HTERT RPE-1 (cell line): Measurements from ENCODE around the gene GPR65.

Experiments used
- in situ Hi-C: fragments of 300-500 bp; cut with MboI; formaldehyde crosslinking; loops from 4 replicates; pipeline ENCODE4 v1.14.3; 2020; ENCODE audit warnings: low sequenced_read_pairs

GPR65 gene, protein sequence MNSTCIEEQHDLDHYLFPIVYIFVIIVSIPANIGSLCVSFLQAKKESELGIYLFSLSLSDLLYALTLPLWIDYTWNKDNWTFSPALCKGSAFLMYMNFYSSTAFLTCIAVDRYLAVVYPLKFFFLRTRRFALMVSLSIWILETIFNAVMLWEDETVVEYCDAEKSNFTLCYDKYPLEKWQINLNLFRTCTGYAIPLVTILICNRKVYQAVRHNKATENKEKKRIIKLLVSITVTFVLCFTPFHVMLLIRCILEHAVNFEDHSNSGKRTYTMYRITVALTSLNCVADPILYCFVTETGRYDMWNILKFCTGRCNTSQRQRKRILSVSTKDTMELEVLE

GRCh38 chr14:88005050-88005481, at the start of gene GPR65:
Gene GPR65, plus strand, starts transcription at chr14:88005135. Its CDS starts 5,713 bp downstream, at chr14:88010848.
- in situ Hi-C loops: no loop called here

GRCh38 chr14:87955501-87955900, 49.4 kb upstream of the GPR65 start:
- in situ Hi-C loops: no loop called here

DNA sequence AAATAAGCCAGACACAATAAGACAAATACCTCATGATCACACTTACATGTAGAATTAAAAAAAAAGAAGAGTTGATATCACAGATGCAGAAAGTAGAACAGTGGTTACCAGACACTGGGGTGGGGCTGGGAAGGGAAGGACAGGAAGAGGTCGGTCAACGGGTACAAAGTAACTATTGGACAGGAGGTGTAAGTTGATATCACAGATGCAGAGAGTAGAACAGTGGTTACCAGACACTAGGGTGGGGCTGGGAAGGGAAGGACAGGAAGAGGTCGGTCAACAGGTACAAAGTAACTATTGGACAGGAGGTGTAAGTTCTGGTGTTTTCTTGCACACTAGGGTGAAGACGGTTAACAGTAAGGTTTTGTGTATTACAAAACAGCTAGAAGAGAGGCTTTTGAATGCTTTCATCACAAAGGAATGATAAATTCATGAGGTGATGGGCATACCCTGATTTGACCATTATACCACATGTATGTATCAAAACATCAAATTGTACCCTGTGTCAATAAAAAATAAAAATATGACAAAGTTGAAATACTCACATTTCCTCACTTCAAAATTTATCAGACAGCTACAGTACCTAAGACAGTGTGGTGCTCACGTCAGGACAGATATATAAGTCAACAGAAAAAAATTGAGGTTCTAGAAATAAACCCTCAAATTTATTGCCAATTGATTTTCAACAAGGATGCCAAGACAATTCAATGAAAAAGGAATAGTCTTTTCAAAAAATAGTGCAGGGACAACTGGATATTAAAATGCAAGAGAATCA, 44.7 kb upstream of the GPR65 start:
- in situ Hi-C loops: no loop called here

DNA sequence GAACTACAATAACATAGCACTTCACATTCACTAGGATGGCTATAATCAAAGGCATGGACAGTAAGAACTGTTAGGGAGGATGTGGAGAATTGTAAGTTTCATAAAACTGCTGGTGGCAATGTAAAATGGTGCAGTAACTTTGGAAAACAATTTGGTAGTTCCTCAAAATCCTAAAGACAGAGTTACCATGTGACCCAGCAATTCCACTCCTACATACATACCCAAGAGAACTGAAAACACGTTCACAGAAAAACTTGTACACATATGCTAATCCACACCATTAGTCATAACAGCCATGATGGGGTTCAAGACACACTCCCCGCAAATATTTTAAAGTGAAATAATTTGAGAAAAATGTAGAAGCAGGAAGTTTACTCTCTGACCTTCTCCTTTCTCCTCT, 43.7 kb upstream of the GPR65 start:
- in situ Hi-C loops: no loop called here

DNA sequence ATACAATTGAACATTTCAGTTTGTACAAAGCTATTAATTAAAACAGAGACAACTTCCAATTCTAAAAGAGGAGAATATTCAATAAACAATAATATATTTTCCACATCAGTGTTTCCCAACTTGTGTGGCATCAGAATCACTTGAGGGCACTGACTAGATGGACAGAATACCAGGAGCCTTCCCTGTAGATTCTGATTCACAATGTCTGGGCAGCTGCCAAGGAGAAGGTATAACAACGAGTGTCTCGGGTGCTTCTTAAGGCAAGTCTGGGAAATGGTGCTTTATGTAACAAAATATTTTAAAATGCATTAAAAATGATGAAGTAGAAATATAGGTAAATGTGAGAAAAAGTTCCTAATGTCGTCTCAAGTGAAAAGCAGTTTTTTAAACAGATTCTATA, 38.1 kb upstream of the GPR65 start:
- in situ Hi-C loops: no loop called here

DNA sequence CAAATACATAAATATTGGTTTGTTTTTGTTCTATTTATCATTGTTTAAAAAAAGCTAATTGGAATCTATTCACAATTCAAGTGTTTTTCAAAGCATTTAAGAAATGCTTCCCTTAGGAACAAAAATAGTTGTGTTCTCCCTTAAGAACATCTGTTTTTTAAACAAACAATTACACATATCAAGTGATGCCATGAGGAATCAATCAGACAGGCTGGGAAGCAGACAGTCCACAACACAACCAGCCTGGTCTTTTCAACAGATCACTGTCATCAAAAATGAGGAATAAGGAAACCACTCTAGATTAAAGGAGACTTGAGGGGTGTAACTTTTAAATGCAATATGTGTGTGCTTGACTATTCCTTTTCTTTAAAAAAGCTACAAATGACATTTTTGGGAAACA, 37.4 kb upstream of the GPR65 start:
- in situ Hi-C loops: no loop called here

DNA sequence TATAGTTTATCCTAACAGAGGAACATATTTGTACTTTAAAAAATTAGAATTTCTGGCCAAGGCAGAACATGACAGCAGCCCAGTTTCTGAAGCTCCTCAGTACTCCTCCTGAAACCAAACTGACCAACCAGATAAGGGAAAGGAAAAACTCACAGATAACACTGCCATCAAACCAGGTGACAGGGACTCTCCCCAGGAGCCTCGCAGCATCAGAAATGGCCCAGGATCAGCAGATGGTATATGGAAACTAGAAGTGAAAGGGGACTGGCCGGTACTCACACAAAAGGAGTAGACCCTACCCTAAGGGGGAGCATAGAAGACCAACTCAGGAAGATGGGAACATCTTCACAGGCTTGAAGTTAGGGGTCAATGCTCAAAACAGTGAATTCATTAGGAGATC, 33.9 kb upstream of the GPR65 start:
- in situ Hi-C loops: no loop called here

DNA sequence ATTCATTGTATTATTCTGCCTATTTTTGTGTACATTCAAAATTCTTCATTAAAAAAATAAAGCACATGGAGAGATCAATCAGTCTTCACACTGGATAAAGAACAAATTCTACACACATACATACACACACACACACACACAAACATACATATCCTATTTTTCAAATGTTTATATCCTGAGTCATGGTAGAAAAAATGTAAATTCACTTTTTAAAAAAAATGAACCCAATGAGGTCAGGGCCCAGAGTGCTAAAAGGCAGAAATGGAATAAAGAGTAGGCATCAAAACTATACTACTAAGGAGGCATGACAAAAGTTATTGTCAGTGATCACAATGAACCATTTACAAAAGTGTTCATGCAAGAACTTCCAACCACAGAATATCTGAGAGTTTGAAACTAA, 29.3 kb upstream of the GPR65 start:
- in situ Hi-C loops: no loop called here

DNA sequence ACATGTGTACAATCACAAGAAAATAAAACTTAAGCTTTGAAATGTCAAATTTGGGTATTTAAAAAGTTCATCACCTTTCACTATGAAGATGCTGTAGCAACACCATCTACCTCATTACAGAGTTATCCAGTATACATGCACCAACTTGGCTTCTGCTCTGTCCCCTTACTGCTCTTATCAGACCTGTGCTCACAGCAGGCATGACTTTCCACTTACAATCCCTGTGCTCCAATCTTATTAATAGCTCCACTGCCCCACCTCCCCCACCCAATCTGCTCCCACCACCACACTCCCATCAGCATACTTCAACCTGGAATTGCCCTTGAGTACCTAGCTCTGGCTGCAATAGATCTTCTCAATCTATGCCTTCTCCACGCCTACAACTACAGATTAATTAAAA, 25.2 kb upstream of the GPR65 start:
- in situ Hi-C loops: no loop called here

DNA sequence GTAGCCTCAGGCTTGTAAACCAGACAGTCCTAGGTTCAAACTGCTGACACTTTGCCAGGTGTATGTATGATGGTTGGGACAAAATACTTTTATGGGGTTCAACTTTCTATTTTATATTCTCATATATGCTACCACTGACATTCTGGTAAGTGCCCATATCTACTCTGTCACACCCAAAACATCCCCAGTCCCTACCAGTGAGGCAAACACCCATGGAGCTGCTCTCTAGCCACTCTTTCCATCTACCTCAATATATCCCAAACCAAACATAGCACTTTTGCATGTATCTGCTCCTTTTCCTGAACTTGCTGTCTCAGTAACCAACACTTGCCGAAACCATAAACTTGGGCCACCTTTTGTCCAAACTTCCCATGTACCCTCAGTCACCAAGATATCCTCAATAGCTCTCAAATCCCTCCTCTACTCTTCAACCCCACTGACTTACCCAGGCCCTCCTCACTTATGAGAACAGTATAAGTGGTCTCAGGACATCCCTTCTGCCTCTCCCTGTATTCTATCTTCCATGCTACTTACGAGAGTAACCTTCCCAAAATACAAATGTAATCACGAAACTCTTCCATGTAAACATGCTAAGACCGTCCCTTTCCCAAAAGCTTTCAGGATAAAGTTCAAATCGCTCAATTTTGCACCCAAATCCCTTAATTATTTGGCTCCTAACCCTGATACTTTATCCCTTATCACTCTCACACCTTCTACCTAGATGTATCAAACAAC, 15.5 kb upstream of the GPR65 start:
- in situ Hi-C loops: no loop called here

DNA sequence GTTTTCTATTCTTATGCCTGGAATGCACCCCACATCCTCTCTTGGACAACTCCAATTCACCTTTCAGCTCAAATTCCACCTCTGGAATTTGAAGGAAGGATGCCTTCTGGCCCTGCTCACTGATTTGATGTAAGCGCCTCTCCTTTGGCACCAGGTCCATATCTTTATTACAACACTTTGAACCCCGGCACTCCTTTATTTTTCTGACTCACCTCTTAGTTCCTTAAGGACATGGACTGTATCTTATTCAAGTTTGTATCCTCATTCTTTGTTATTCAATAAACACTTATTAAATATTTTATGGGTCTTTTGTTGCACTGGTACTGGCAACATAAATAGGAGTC, 15.0 kb upstream of the GPR65 start:
- in situ Hi-C loops: no loop called here

DNA sequence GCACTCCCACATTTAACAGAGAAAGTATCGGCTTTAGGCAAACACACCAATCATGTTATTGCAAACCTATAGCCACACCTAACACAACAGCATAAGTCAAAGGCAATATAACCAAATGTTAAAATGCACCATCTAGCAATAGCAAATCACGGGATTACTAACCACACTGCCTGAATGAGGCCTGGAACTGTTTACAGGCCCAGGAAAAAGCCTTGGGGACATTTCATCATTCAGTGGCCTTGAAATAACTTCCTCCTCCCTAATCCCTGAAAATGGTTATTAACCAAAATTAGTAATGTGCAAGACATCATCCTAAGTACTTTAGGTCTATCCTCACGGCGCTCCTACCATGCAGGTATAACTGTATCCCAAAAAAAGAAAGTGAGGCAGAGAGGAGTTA, 14.3 kb upstream of the GPR65 start:
- in situ Hi-C loops: no loop called here

DNA sequence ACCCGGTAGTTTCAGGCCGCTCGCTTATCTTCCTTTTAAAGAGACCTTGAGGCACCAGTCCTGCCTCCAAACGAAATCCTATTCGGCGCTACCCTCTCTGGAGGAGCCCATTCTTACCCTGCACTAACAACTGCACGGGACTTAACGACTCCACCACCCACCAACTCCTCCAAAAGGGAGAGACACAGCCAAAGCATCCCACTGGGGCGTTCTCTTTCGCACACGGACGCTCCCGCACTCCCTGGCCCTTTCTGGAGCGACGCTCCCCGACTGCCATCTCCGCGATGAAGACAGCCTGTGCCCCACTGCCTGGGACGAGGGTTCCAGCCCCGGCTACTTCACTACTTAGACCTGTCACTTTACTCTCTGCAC, 12.6 kb upstream of the GPR65 start:
- in situ Hi-C loops: no loop called here

GRCh38 chr14:87992718-87993628, 12.0 kb upstream of the GPR65 start, which contains the start of gene GALC:
Gene GALC, minus strand, starts transcription at chr14:87993182. Its CDS starts 18 bp downstream, at chr14:87993164.
- in situ Hi-C loops: no loop called here

DNA sequence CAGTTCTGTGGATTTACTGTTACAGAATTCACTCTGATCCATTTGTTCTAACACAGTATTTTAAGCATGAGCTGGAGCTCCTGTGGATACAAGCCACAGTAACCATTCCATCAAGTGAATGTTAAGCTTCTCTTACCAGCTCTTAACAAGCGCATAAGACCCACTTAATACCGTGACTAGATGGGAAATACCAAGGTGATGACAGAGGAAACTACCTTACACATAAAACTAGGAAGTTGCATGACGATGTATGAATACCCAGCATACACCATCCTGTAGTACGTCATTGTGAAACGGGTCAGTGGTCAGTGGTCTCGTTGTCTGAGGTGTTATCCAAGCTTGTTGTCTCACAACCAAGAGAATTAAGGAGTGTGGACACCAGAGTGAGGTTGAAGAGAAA, 10.0 kb upstream of the GPR65 start:
- in situ Hi-C loops: no loop called here

DNA sequence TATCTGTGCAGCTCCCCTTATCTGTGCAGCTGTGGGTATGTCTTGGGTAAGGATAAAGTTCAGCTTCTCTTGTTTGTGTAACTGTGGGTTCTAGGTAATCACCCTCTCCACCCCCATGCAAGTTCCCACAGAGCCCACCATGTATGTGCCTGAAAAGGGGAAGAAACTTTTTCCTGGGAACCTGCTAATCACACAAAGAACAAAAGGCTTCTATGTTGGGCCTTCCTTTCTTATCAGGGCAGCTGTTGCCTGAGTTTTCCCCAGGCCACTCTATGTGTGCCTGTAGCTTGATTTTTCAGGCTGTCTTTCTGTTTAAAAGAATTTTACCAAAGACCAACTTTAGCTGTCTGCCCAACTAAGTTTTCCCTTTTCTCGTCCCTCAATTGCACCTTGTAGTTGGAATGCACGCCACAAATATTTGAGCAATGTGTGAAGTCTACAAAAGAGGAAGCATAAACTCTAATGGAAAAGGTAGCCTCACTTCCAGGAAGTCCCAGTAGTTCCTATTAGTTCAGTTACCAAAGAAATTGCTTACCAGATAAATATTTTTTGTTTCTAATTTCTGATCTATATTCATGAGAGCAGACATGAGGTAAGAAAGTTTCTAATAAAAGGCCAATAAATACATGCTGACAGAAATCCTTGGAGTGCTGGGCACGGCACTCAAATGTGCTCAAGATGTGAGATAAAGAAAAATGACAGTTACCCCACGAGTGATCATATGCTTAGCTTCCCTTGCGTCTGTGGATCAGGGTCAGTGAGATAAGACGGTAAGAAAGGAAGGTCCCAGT, 9.2 kb upstream of the GPR65 start:
- in situ Hi-C loops: no loop called here

- in situ Hi-C loops: no loop called here
Observed at GRCh38 chr14:87996291-87996592, 8.7 kb upstream of the GPR65 start.

DNA sequence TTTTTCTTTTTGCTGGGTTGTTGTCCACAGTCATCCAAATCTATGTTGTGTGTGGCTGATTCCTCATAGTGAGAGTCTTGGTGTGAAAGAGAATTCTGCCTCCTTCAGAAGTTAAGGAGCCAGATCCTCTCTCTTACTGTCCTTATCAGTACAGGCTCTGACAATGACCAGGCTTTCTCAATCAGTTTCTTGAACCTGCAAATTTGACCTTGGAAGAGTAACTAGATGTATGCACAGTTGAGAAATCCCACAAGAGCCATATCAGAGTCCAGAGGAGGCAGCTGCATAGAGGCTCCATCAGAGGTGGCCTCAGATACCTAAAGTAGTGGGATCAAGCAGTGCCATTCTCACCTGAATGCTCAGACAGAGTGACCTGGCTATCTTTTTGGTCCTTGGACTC, 6.5 kb upstream of the GPR65 start:
- in situ Hi-C loops: no loop called here

- in situ Hi-C loops: no loop called here
Observed at GRCh38 chr14:87999277-87999676, 5.7 kb upstream of the GPR65 start.

DNA sequence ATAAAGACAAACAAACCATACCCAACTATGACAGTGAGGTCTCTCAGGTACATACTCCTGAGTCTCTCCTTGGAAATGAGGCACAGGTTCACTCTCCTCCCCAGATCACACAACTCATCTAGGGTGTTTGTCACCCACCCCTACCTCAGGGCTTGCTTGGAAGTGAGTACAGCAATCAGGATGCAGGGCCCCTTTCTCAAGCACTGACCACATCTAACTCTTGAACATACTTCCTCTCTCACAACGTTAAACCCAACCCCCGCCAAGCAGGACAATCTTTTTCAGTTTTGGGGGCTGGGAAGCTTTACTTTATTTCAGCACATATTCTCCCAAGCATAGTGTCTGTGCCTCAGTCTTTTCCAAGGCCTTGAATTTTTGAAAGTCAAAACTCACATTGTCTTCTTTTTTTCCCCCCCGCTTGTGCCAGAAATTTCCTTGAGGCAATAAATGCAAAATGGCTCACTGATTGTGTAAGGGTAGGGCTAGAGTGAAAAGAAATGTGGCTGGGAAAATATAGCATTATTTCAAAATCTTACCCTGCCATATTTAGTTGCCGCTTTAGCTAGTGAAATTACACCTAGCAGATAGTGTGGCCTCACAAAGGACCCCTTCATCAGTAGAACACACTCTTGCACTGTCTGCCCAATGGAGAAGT, 2.4 kb upstream of the GPR65 start:
- in situ Hi-C loops: no loop called here
